Measurements from ENCODE around the gene TMEM131. TPM values are rescaled to one million over a fixed set of nuclear protein-coding genes. Genes with fewer than 3 reads are reported as not detected.

Gene TMEM131
- total RNA-seq, 1 donor from 2014 or later: 38.0 TPM

GRCh38 chr2:97714084-97714949 is 281.4 kb downstream of the TMEM131 start:
- intact Hi-C loops (cut with micrococcal nuclease): loop anchor here (5.0 to 10.0 kb wide), 4 partner anchors 370 to 1438 kb away; partner anchors contain the start of genes COA5, LIPT1, TSGA10 and UNC50

GRCh38 chr2:97713296-97714083 is 282.3 kb downstream of the TMEM131 start, which contains the start of gene ZAP70:
TSS of gene ZAP70 (plus strand) at chr2:97713576. CDS start at chr2:97724037, 10,461 bp downstream.
- intact Hi-C loops (cut with micrococcal nuclease): loop anchor here (1.0 to 10.0 kb wide), 6 partner anchors 67 to 1439 kb away; partner anchors contain the start of genes COA5, COX5B, LIPT1 and TSGA10

- intact Hi-C loops (cut with micrococcal nuclease): loop anchor here (1.0 to 10.0 kb wide), 6 partner anchors 66 to 1440 kb away; partner anchors contain the start of genes COA5, COX5B, LIPT1 and TSGA10
These were observed 283.0 kb downstream of the TMEM131 start for GRCh38 chr2:97712693-97713295.

DNA sequence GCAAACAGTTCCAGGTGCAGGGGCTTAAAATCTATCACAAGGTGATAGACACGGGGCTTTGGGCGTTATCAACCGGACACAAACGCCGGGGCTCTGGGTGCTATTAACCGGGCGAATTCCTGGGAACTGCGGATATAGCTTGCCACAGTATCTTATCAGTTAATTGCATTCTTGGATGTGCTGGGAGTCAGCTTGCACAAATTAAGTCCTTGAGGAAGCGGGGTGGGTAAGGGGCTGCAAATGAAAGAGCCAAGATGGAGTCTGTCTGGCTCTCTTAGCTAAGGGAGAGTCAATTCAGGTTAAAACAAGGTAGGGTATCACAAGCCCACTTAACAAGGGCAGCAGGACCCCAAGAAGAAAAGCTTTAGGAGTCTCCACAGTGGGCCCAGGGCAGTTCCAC is 283.6 kb downstream of the TMEM131 start:
- intact Hi-C loops (cut with micrococcal nuclease): loop anchor here (5.0 to 10.0 kb wide), 4 partner anchors 373 to 1440 kb away; partner anchors contain the start of genes COA5, LIPT1, TSGA10 and UNC50

GRCh38 chr2:97711394-97711711 is 284.4 kb downstream of the TMEM131 start:
- intact Hi-C loops (cut with micrococcal nuclease): loop anchor here (5.0 to 10.0 kb wide), 4 partner anchors 373 to 1441 kb away; partner anchors contain the start of genes COA5, LIPT1, TSGA10 and UNC50

DNA sequence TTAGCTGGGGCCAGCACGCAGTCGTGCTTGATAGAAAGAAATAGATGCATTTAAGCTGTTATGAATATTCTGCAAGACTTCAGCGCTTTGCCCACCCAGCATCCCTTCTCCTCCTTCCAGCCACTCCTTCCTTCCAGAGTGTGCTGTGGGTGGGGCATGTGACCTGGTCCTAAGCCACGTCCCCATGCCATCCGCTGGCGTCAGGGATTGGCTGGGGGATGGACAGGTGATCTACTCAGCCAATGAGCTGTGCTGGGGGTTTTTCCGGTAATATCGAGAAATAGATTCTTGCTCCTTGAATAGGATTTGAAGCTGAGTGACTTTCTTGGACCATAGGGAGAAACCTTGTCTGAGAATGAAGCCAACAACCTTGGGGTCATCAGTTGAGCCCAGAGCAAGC is 287.1 kb downstream of the TMEM131 start:
- intact Hi-C loops (cut with micrococcal nuclease): no loop called here

GRCh38 chr2:97708048-97708380 is 287.7 kb downstream of the TMEM131 start:
- intact Hi-C loops (cut with micrococcal nuclease): no loop called here

- intact Hi-C loops (cut with micrococcal nuclease): no loop called here
These were observed 288.2 kb downstream of the TMEM131 start for GRCh38 chr2:97707362-97708047.

- intact Hi-C loops (cut with micrococcal nuclease): no loop called here
These were observed 288.9 kb downstream of the TMEM131 start for GRCh38 chr2:97706708-97707345.

Other genes with a start within 250 kb of the TMEM131 start
- gene VWA3B, start 91.2 kb upstream of the TMEM131 start, total RNA-seq: not detected in 2 replicates

All from T-helper 1 cell treated with Interleukin-12 subunit alpha and Interleukin-12 subunit beta and Interleukin-4 antibody, amounts not matched to agents 30 ng/mL and 1 ng/mL, for 36 hours (primary cell).